K562 (cell line): Measurements from ENCODE around the gene MBNL1. TPM values are rescaled to one million over a fixed set of nuclear protein-coding genes. Genes with fewer than 3 reads are reported as not detected.

Experiments
- CBX2 ChIP-seq: fragments of 200-600 bp; sonication (generic); IDR thresholded peaks from one replicate; pipeline ENCODE4 v1.6.1; 2012; ENCODE audit warnings: mild to moderate bottlenecking, low read length, inconsistent platforms; ENCODE audit not compliant: insufficient read depth, poor library complexity, severe bottlenecking
- CREB5 ChIP-seq: fragments of 250-450 bp; sonication (Bioruptor Pico); IDR thresholded peaks from 2 replicates; pipeline ENCODE4 v1.5.0; 2020; ENCODE audit warnings: mild to moderate bottlenecking
- FOS ChIP-seq: IDR thresholded peaks from 3 replicates; pipeline ENCODE4 v1.6.1; 2011; ENCODE audit not compliant: insufficient read length; ENCODE audit errors: extremely low read depth
- HNRNPUL1 ChIP-seq: fragments of 200-400 bp; formaldehyde crosslinking; IDR thresholded peaks from 2 replicates; pipeline ENCODE4 v1.6.1; 2017; ENCODE audit warnings: low read length
- MGA ChIP-seq: fragments of 450-650 bp; IDR thresholded peaks from 2 replicates; pipeline ENCODE4 v1.6.1; 2016; ENCODE audit warnings: mild to moderate bottlenecking, moderate library complexity
- NFIC ChIP-seq: fragments of 450-650 bp; IDR thresholded peaks from 2 replicates; pipeline ENCODE4 v1.6.1; 2017; ENCODE audit warnings: mild to moderate bottlenecking, inconsistent platforms
- PCBP1 ChIP-seq: fragments of 200-400 bp; formaldehyde crosslinking; IDR thresholded peaks from 2 replicates; pipeline ENCODE4 v1.6.1; 2018; ENCODE audit warnings: mild to moderate bottlenecking, low read depth, low read length; ENCODE audit not compliant: poor library complexity, severe bottlenecking
- POLR2B ChIP-seq: fragments of 450-650 bp; IDR thresholded peaks from 2 replicates; pipeline ENCODE4 v1.6.1; 2018; ENCODE audit warnings: low read depth; ENCODE audit not compliant: partially characterized antibody
- PURB ChIP-seq: sonication (generic); formaldehyde crosslinking; IDR thresholded peaks from 2 replicates; pipeline ENCODE4 v1.9.0; 2021; ENCODE audit warnings: low read depth, mild to moderate bottlenecking, missing genetic modification reagents
- RAD51 ChIP-seq: fragments of 450-650 bp; IDR thresholded peaks from 2 replicates; pipeline ENCODE4 v1.7.1; 2016; ENCODE audit warnings: low read depth, mild to moderate bottlenecking, borderline replicate concordance
- SETDB1 ChIP-seq: IDR thresholded peaks from one replicate; pipeline ENCODE4 v1.6.1; 2012; ENCODE audit warnings: low read length, control low read depth, inconsistent platforms
- SREBF2 ChIP-seq: sonication (generic); formaldehyde crosslinking; IDR thresholded peaks from 2 replicates; pipeline ENCODE4 v1.4.0; 2020; ENCODE audit warnings: mild to moderate bottlenecking, missing genetic modification reagents
- TARDBP ChIP-seq: fragments of 450-650 bp; IDR thresholded peaks from 2 replicates; pipeline ENCODE4 v1.6.1; 2016
- ZNF146 ChIP-seq: IDR thresholded peaks from one replicate; pipeline ENCODE4 v1.6.1; 2018; ENCODE audit warnings: missing compliant biosample characterization; ENCODE audit not compliant: unreplicated experiment
- ZNF184 ChIP-seq: sonication (generic); formaldehyde crosslinking; IDR thresholded peaks from 2 replicates; pipeline ENCODE4 v1.5.0; 2020; ENCODE audit warnings: missing genetic modification reagents
- polyA plus RNA-seq, 8 experiments: library from polyadenylated mRNA; depleted of rRNA in 4 of 8; stranded (reverse) in 5 of 8; unstranded in 3 of 8; fragments of >200 nt; fragmentation: Nextera tagmentation in 2 of 8; fragmentation: Illumina TruSeq in 1 of 8; extraction: Ambion mirVana in 2 of 8; extraction: Trizol in 1 of 8; gene quantifications; 2 replicates each; pipeline versions ENCODE4 v1.2.1 to v1.2.3, GENCODE V29; 2011 to 2014; ENCODE audit warnings: inconsistent platforms in 1 of 8, missing spikeins in 1 of 8
- total RNA-seq, 7 experiments: library from RNA; depleted of rRNA in 6 of 7; stranded (reverse); fragments of >200 nt in 6 of 7; fragmentation: Illumina TruSeq in 2 of 7; extraction: Trizol in 2 of 7; gene quantifications; 2 replicates each; pipeline versions ENCODE4 v1.2.1 to v1.2.3, GENCODE V29; 2011 to 2021; ENCODE audit warnings: low replicate concordance in 1 of 7
- TF ChIP-seq, protein P1 (sequence below): sonication (generic); IDR thresholded peaks from 2 replicates; pipeline ENCODE4 v1.6.1; 2016

The MBNL1 gene
- total and polyA plus RNA-seq, 9 of the 15 experiments (the other 6 are each of a cell fraction or from before 2014, with no cell fraction given): 70.3 to 243 (median 220) TPM

GRCh38 chr3:152268555-152269055 lies at the start of gene MBNL1 (continued):
- TF ChIP-seq CREB5 (CRISPR knock-in tag): no peak
- no peak for TF ChIP-seq SREBF2 (CRISPR knock-in tag)
- no peak for TF ChIP-seq ZNF184 (CRISPR knock-in tag)
- TF ChIP-seq CBX2: no peak
- TF ChIP-seq SETDB1: no peak
- peak; percentile 17; the same call in 1 of the 2 replicates for TF ChIP-seq NFIC
- TF ChIP-seq RAD51: no peak
- TF ChIP-seq PURB (CRISPR knock-in tag): no peak
- TF ChIP-seq HNRNPUL1: no peak
- TF ChIP-seq POLR2B: peak; percentile 70
- TF ChIP-seq ZNF146 (CRISPR knock-in tag): peak; percentile 18
- no peak for TF ChIP-seq FOS
- TF ChIP-seq PCBP1: peak; percentile 87
- TF ChIP-seq, protein P1, sequence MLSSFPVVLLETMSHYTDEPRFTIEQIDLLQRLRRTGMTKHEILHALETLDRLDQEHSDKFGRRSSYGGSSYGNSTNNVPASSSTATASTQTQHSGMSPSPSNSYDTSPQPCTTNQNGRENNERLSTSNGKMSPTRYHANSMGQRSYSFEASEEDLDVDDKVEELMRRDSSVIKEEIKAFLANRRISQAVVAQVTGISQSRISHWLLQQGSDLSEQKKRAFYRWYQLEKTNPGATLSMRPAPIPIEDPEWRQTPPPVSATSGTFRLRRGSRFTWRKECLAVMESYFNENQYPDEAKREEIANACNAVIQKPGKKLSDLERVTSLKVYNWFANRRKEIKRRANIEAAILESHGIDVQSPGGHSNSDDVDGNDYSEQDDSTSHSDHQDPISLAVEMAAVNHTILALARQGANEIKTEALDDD: no peak
- no peak for TF ChIP-seq TARDBP
- TF ChIP-seq MGA: peak; percentile 97
